Measurements from ENCODE around the gene PTPN7.
"Not testable (repeated sequence)": the region's sequence is repeated elsewhere in the genome, so short reads cannot be mapped to it uniquely, and the experiment has no call there.

The PTPN7 gene

GRCh38 chr1:202189001-202189790, 28.8 kb upstream of the PTPN7 start:
- DNase-seq = peak; percentile 50

GRCh38 chr1:202187697-202188407, 27.4 kb upstream of the PTPN7 start:
- no peak for DNase-seq

GRCh38 chr1:202187041-202187671, 26.8 kb upstream of the PTPN7 start:
- DNase-seq = no peak

GRCh38 chr1:202186327-202186726, 25.9 kb upstream of the PTPN7 start:
- DNase-seq = no peak

GRCh38 chr1:202184750-202185460, 24.5 kb upstream of the PTPN7 start:
- peak; percentile 84 for DNase-seq

- DNase-seq = no peak
These were observed 21.9 kb upstream of the PTPN7 start for GRCh38 chr1:202182040-202182877.

- DNase-seq = no peak
These were observed 21.2 kb upstream of the PTPN7 start for GRCh38 chr1:202181586-202181985.

- not testable (repeated sequence) for DNase-seq
These were observed 20.3 kb upstream of the PTPN7 start for GRCh38 chr1:202180751-202181139.

- no peak for DNase-seq
These were observed 19.7 kb upstream of the PTPN7 start for GRCh38 chr1:202179828-202180750.

GRCh38 chr1:202176949-202177927, 16.8 kb upstream of the PTPN7 start:
- DNase-seq = no peak

GRCh38 chr1:202173993-202174392, 13.6 kb upstream of the PTPN7 start:
- DNase-seq = no peak

- no peak for DNase-seq
These were observed 11.6 kb upstream of the PTPN7 start for GRCh38 chr1:202172015-202172355.

- DNase-seq = no peak
These were observed 11.1 kb upstream of the PTPN7 start for GRCh38 chr1:202171292-202172014.

GRCh38 chr1:202170726-202171125, 10.3 kb upstream of the PTPN7 start:
- no peak for DNase-seq

- no peak for DNase-seq
These were observed 8.5 kb upstream of the PTPN7 start for GRCh38 chr1:202168861-202169260.

- DNase-seq = peak; percentile 54
These were observed 7.5 kb upstream of the PTPN7 start for GRCh38 chr1:202167708-202168415.

- not testable (repeated sequence) for DNase-seq
These were observed 6.7 kb upstream of the PTPN7 start for GRCh38 chr1:202167054-202167453.

Data from fibroblast of skin of back (primary cell).